Breast epithelium (tissue), 4 donors: ENCODE data around the gene MON1A. TPM values are rescaled to one million over a fixed set of nuclear protein-coding genes. Genes with fewer than 3 reads are reported as not detected.
A peak's percentile ranks its signal among the peaks of the same experiment; 100 is the strongest.
"Not testable (repeated sequence)": the region's sequence is repeated elsewhere in the genome, so short reads cannot be mapped to it uniquely, and the experiment has no call there.

Experiments used
- DNase-seq, 2 donors: peaks; one replicate each; pipeline ENCODE4 v3.0.0-alpha.2; 2019; ENCODE audit warnings: low spot score in 2 of 2
- H3K27ac ChIP-seq, 2 donors: fragments of 200-600 bp; sonication (generic) in 1 of 2; one replicate each; pipeline ENCODE4 v1.5.1; 2016 to 2019; ENCODE audit warnings: mild to moderate bottlenecking in 1 of 2
- H3K27me3 ChIP-seq, 2 donors: fragments of 200-600 bp; sonication (generic) in 1 of 2; one replicate each; pipeline versions ENCODE4 v1.5.1 to v1.6.0; 2017 to 2019; ENCODE audit warnings: control low read depth in 1 of 2, mild to moderate bottlenecking in 1 of 2
- H3K36me3 ChIP-seq: fragments of 200-600 bp; one replicate; pipeline ENCODE4 v1.5.1; 2019
- H3K4me1 ChIP-seq, 2 donors: fragments of 200-600 bp; sonication (generic); one replicate each; pipeline ENCODE4 v1.5.1; 2016 to 2019; ENCODE audit warnings: control low read depth in 1 of 2
- H3K4me3 ChIP-seq, 3 donors: fragments of 200-600 bp; sonication (generic); 1 replicate in 2 of 3; 2 replicates in 1 of 3; pipeline ENCODE4 v1.5.1; 2016 to 2019; ENCODE audit warnings: mild to moderate bottlenecking in 3 of 3, moderate library complexity in 2 of 3
- H3K9me3 ChIP-seq, 2 donors: fragments of 200-600 bp; sonication (generic) in 1 of 2; one replicate each; pipeline ENCODE4 v1.5.1; 2016 to 2019; ENCODE audit warnings: control low read depth in 1 of 2
- CTCF ChIP-seq, 3 donors: fragments of 450-650 bp; IDR thresholded peaks; one replicate each; pipeline ENCODE4 v1.5.1; 2016 to 2017; ENCODE audit warnings: antibody characterized with exemption in 3 of 3, mild to moderate bottlenecking in 3 of 3, moderate library complexity in 3 of 3
- POLR2A ChIP-seq: fragments of 450-650 bp; IDR thresholded peaks from one replicate; pipeline ENCODE4 v1.6.1; 2016; ENCODE audit warnings: antibody characterized with exemption, mild to moderate bottlenecking, moderate library complexity
- POLR2AphosphoS5 ChIP-seq, 3 donors: sonication (generic); formaldehyde crosslinking; IDR thresholded peaks; one replicate each; pipeline ENCODE4 v1.6.1; 2017; ENCODE audit warnings: antibody characterized with exemption in 3 of 3
- intact Hi-C: fragments of 100-400 bp; cut with DNase I; formaldehyde crosslinking; loops from one replicate; pipeline ENCODE4 v1.15.1; 2023; ENCODE audit warnings: low total_unique reads
- total RNA-seq, 3 donors: library from RNA; depleted of rRNA; stranded (reverse); fragments of >200 nt; gene quantifications; one replicate each; pipeline ENCODE4 v1.1.0, GENCODE V29; 2016

The MON1A gene
- total RNA-seq, 3 donors from 2014 or later: 9.1 to 12.5 (median 11.3) TPM

GRCh38 chr3:49928481-49929017 is 1.1 kb downstream of the MON1A start:
- H3K27ac ChIP-seq: no peak overlapping the region
- TF ChIP-seq CTCF (IDR thresholded peaks at IDR 0.05): no peak
- TF ChIP-seq POLR2AphosphoS5 (IDR thresholded peaks at IDR 0.05): no peak
- no peak for TF ChIP-seq POLR2A
- intact Hi-C loops: no loop called here
- DNase-seq: no peak
- H3K9me3 ChIP-seq: no peaks in the 10 kb centered on the region
- H3K36me3 ChIP-seq: no peaks in the 10 kb centered on the region
- H3K27me3 ChIP-seq: no peaks in the 10 kb centered on the region
- H3K4me1 ChIP-seq: peaks cover 0 to 6% of the 10 kb centered on the region in 2 donors
- H3K4me3 ChIP-seq: peak overlapping the region in 2 of 3 donors; percentile 72 to 86

- no peak overlapping the region for H3K4me3 ChIP-seq
- no peak for TF ChIP-seq CTCF (IDR thresholded peaks at IDR 0.05)
- no peak for TF ChIP-seq POLR2A
- TF ChIP-seq POLR2AphosphoS5 (IDR thresholded peaks at IDR 0.05): no peak
- no peaks in the 10 kb centered on the region for H3K36me3 ChIP-seq
- no peaks in the 10 kb centered on the region for H3K27me3 ChIP-seq
- DNase-seq: no peak
- no peak overlapping the region for H3K27ac ChIP-seq
- H3K9me3 ChIP-seq: no peaks in the 10 kb centered on the region
- intact Hi-C loops: no loop called here
- peaks cover 0 to 6% of the 10 kb centered on the region in 2 donors for H3K4me1 ChIP-seq
Observed at GRCh38 chr3:49927798-49928197, 1.8 kb downstream of the MON1A start.

- intact Hi-C loops: no loop called here
- no peak for DNase-seq
- TF ChIP-seq CTCF (IDR thresholded peaks at IDR 0.05): no peak
- no peak for TF ChIP-seq POLR2AphosphoS5 (IDR thresholded peaks at IDR 0.05)
- Histone ChIP-seq H3K36me3 (no peaks in the 10 kb centered on the region), H3K27ac (no peak overlapping the region), H3K4me3 (no peak overlapping the region), H3K27me3 (no peaks in the 10 kb centered on the region), H3K4me1 (peaks cover 0 to 6% of the 10 kb centered on the region in 2 donors), H3K9me3 (no peaks in the 10 kb centered on the region)
Observed at GRCh38 chr3:49926117-49926728, 3.4 kb downstream of the MON1A start.

DNA sequence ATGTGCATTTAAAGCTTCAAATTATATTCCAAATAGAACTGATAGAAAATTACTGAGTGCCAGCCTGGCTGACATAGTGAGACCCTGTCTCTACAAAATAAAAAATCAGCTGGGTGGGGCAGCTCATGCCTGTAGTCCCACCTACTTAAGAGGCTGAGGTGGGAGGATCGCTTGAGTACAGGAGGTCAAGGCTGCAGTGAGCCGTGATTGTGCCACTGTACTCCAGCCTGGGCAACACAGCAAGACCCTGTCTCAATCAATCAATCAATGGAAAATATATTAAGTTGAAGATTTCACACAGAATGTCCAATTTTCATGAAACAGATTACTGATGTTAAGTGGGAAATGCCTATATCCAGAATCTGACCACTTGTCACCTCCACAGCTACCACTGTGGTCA is 4.1 kb downstream of the MON1A start:
- intact Hi-C loops: no loop called here
- no peak overlapping the region for H3K27ac ChIP-seq
- TF ChIP-seq POLR2AphosphoS5 (IDR thresholded peaks at IDR 0.05) (no peak), POLR2A (no peak), CTCF (IDR thresholded peaks at IDR 0.05) (no peak)
- no peak overlapping the region for H3K4me3 ChIP-seq
- DNase-seq: no peak
- H3K27me3 ChIP-seq: no peaks in the 10 kb centered on the region
- H3K36me3 ChIP-seq: no peaks in the 10 kb centered on the region
- H3K4me1 ChIP-seq: peaks cover 0 to 6% of the 10 kb centered on the region in 2 donors
- no peaks in the 10 kb centered on the region for H3K9me3 ChIP-seq

GRCh38 chr3:49924683-49925082 is 4.9 kb downstream of the MON1A start:
- Histone ChIP-seq H3K4me3 (no peak overlapping the region), H3K9me3 (no peaks in the 10 kb centered on the region), H3K4me1 (peaks cover 0 to 6% of the 10 kb centered on the region in 2 donors), H3K36me3 (no peaks in the 10 kb centered on the region), H3K27ac (no peak overlapping the region), H3K27me3 (no peaks in the 10 kb centered on the region)
- intact Hi-C loops: no loop called here
- TF ChIP-seq POLR2AphosphoS5 (IDR thresholded peaks at IDR 0.05) (no peak), CTCF (IDR thresholded peaks at IDR 0.05) (no peak), POLR2A (no peak)
- no peak for DNase-seq

DNA sequence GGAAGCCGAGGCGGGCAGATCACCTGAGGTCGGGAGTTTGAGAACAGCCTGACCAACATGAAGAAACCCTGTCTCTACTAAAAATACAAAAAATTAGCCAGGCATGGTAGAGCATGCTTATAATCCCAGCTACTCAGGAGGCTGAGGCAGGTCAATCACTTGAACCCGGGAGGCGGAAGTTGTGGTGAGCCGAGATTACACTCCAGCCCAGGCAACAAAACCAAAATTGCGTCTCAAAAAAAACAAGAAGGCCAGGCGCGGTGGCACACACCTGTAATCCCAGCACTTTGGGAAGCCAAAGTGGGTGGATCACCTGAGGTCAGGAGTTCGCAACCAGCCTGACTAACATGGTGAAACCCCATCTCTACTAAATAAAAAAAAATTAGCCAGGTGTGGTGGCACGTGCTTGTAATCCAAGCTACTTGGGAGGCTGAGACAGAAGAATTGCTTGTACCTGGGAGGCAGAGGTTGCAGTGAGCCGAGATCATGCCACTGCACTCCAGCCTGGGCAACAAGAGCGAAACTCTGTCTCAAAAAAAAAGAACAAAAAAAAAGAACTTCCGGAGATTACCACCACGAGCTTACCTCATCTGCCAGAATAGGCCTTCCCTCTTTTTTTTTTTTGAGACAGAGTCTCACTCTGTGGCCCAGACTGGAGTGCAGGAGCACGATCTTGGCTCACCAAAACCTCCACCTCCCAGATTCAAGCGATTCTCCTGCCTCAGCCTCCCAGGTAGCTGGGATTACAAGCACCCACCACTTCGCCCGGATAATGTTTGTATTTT is 11.6 kb downstream of the MON1A start:
- H3K4me1 ChIP-seq, intact Hi-C loops, H3K36me3 ChIP-seq, H3K9me3 ChIP-seq, DNase-seq, H3K4me3 ChIP-seq, H3K27me3 ChIP-seq, H3K27ac ChIP-seq: not testable (repeated sequence)
